B cell (primary cell): Measurements from ENCODE around the gene LRRC42. TPM values are rescaled to one million over a fixed set of nuclear protein-coding genes. Genes with fewer than 3 reads are reported as not detected.

ENCODE experiments used
- polyA plus RNA-seq: library from polyadenylated mRNA; depleted of rRNA; stranded (reverse); fragments of >200 nt; gene quantifications from 2 replicates; pipeline ENCODE4 v1.2.3, GENCODE V29; 2012
- total RNA-seq, 2 donors: library from RNA; stranded (reverse); fragments of 120-200 nt in 1 of 2; gene quantifications; 1 replicate in 1 of 2; 2 replicates in 1 of 2; pipeline versions ENCODE4 v1.2.3 to v1.2.4, GENCODE V29; 2013 to 2022

The LRRC42 gene
- total and polyA plus RNA-seq, 2 donors (not counting 1 experiment from before 2014, with no cell fraction given) = 4.7 to 10.3 TPM

Other genes with a start within 250 kb of the LRRC42 start
- not detected in 2 replicates for gene GLIS1, start 207.2 kb upstream of the LRRC42 start, total RNA-seq
- not detected in 2 replicates for gene GLIS1, start 207.2 kb upstream of the LRRC42 start, polyA plus RNA-seq
- gene NDC1, start 108.1 kb upstream of the LRRC42 start, total RNA-seq = 12.0 and 15.7 TPM in 2 replicates
- gene NDC1, start 108.1 kb upstream of the LRRC42 start, polyA plus RNA-seq = 5.0 and 7.2 TPM in 2 replicates
- 13.9 and 19.3 TPM in 2 replicates for gene YIPF1, start 56.6 kb upstream of the LRRC42 start, total RNA-seq
- gene YIPF1, start 56.6 kb upstream of the LRRC42 start, polyA plus RNA-seq = 12.2 and 15.8 TPM in 2 replicates
- gene DIO1, start 52.2 kb upstream of the LRRC42 start, total RNA-seq = not detected in 2 replicates
- not detected in 2 replicates for gene DIO1, start 52.2 kb upstream of the LRRC42 start, polyA plus RNA-seq
- 45.7 and 48.1 TPM in 2 replicates for gene IFT25, start 651 bp upstream of the LRRC42 start, total RNA-seq
- gene IFT25, start 651 bp upstream of the LRRC42 start, polyA plus RNA-seq = 18.0 and 18.2 TPM in 2 replicates
- not detected in 2 replicates for gene LDLRAD1, start 71.8 kb downstream of the LRRC42 start, total RNA-seq
- gene LDLRAD1, start 71.8 kb downstream of the LRRC42 start, polyA plus RNA-seq = not detected in 2 replicates
- gene TMEM59, start 106.9 kb downstream of the LRRC42 start, total RNA-seq = 146 and 152 TPM in 2 replicates
- 61.8 and 66.3 TPM in 2 replicates for gene TMEM59, start 106.9 kb downstream of the LRRC42 start, polyA plus RNA-seq
- 13.5 and 15.9 TPM in 2 replicates for gene TCEANC2, start 107.3 kb downstream of the LRRC42 start, total RNA-seq
- 8.0 and 11.2 TPM in 2 replicates for gene TCEANC2, start 107.3 kb downstream of the LRRC42 start, polyA plus RNA-seq
- gene CDCP2, start 206.7 kb downstream of the LRRC42 start, total RNA-seq = 0.24 TPM in 1 of 2 replicates, not detected in the other
- gene CDCP2, start 206.7 kb downstream of the LRRC42 start, polyA plus RNA-seq = 0.04 and 0.25 TPM in 2 replicates